Measurements from ENCODE around the gene AKR7A3. TPM values are rescaled to one million over a fixed set of nuclear protein-coding genes. Genes with fewer than 3 reads are reported as not detected.

AKR7A3 gene
- total and polyA plus RNA-seq, 4 donors = 0.23 to 69.6 (median 55.0) TPM

DNA sequence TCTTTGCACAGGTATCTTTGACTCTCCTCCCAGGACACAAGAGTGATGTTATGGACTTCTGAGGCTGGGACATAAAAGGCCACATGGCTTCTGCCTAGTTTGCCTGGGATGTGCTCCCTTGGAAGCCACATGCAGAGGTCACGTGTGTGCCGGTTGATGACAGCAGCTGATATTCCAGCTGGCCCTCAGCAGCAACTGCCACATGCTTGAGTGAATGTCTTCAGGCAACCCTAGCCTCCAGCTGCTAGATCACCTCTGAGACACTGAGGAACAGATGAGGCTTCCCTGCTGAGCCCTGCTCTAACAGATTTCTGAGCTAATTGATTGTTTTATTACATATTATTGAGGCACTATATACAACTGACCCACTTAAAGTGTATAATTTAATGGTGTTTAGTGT is 11.6 kb upstream of the AKR7A3 start:
- H3K4me1 ChIP-seq (ENCODE audit: control insufficient read depth in 4 of 4, insufficient read depth in 4 of 4, low read length in 3 of 4) = no peaks in the 10 kb centered on the region
- DNase-seq (ENCODE audit: low spot score) = no peak
- H3K9me3 ChIP-seq (ENCODE audit: control insufficient read depth in 4 of 4, low read length in 3 of 4) = peaks cover 0 to 2% (median 1%) of the 10 kb centered on the region in 4 donors
- peaks cover 0 to 25% (median 14%) of the 10 kb centered on the region in 4 donors for H3K36me3 ChIP-seq (ENCODE audit: control insufficient read depth in 4 of 4, insufficient read depth in 3 of 4, low read depth in 1 of 4, low read length in 3 of 4)
- no peak overlapping the region for H3K9ac ChIP-seq (ENCODE audit: low read depth in 1 of 2, low read length in 2 of 2)
- no peaks in the 10 kb centered on the region for H3K27me3 ChIP-seq (ENCODE audit: control insufficient read depth in 4 of 4, insufficient read depth in 4 of 4, low read length in 3 of 4)
- H3K4me3 ChIP-seq (ENCODE audit: low read depth in 1 of 3, low read length in 3 of 3) = no peak overlapping the region
- H3K27ac ChIP-seq (ENCODE audit: low read depth in 1 of 2, low read length in 2 of 2) = no peak overlapping the region
- TF ChIP-seq YY1 (IDR thresholded peaks at IDR 0.05) = no peak
- WGBS = over 99% methylated on average over 2 of the region's 2 CpGs

DNA sequence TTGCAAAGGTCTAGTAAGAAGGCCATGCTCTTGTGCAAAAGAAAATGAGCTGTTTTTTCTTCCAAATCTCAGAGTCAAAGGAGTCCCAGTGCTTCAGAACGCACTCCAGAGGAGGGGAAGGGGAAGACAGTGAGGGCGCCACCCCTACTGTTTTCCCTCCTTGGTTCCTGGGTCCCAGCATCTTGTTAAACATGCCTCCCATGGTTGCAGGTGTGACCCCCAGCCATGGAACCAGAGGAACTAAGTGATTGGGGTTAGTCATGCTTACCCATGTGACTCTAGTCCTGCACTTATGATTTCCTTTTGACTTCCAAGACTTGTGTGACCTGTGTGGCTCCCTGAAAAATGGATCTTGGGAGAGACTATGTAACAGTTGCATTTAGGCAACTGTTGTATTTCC is 6.1 kb upstream of the AKR7A3 start:
- no peak overlapping the region for H3K9ac ChIP-seq (ENCODE audit: low read depth in 1 of 2, low read length in 2 of 2)
- 98% methylated on average over 2 of the region's 2 CpGs for WGBS
- H3K27me3 ChIP-seq (ENCODE audit: control insufficient read depth in 4 of 4, insufficient read depth in 4 of 4, low read length in 3 of 4) = no peaks in the 10 kb centered on the region
- TF ChIP-seq RAD21 (IDR thresholded peaks at IDR 0.05) (no peak), TAF1 (conservative IDR thresholded peaks at IDR 0.05) (no peak), YY1 (IDR thresholded peaks at IDR 0.05) (no peak), RXRA (IDR thresholded peaks at IDR 0.05) (no peak), SP1 (IDR thresholded peaks at IDR 0.05) (no peak), NR2F2 (IDR thresholded peaks at IDR 0.05) (no peak), HNF4G (IDR thresholded peaks at IDR 0.05) (no peak), FOXA1 (IDR thresholded peaks at IDR 0.05) (no peak), FOXA2 (IDR thresholded peaks at IDR 0.05) (no peak), HNF4A (conservative IDR thresholded peaks at IDR 0.05) (no peak), EGR1 (IDR thresholded peaks at IDR 0.05; ENCODE audit: low read depth in 2 of 2) (no peak)
- TF ChIP-seq, protein P1, sequence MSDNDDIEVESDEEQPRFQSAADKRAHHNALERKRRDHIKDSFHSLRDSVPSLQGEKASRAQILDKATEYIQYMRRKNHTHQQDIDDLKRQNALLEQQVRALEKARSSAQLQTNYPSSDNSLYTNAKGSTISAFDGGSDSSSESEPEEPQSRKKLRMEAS (IDR thresholded peaks at IDR 0.05) = no peak
- TF ChIP-seq, protein P2, sequence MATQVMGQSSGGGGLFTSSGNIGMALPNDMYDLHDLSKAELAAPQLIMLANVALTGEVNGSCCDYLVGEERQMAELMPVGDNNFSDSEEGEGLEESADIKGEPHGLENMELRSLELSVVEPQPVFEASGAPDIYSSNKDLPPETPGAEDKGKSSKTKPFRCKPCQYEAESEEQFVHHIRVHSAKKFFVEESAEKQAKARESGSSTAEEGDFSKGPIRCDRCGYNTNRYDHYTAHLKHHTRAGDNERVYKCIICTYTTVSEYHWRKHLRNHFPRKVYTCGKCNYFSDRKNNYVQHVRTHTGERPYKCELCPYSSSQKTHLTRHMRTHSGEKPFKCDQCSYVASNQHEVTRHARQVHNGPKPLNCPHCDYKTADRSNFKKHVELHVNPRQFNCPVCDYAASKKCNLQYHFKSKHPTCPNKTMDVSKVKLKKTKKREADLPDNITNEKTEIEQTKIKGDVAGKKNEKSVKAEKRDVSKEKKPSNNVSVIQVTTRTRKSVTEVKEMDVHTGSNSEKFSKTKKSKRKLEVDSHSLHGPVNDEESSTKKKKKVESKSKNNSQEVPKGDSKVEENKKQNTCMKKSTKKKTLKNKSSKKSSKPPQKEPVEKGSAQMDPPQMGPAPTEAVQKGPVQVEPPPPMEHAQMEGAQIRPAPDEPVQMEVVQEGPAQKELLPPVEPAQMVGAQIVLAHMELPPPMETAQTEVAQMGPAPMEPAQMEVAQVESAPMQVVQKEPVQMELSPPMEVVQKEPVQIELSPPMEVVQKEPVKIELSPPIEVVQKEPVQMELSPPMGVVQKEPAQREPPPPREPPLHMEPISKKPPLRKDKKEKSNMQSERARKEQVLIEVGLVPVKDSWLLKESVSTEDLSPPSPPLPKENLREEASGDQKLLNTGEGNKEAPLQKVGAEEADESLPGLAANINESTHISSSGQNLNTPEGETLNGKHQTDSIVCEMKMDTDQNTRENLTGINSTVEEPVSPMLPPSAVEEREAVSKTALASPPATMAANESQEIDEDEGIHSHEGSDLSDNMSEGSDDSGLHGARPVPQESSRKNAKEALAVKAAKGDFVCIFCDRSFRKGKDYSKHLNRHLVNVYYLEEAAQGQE (IDR thresholded peaks at IDR 0.05) = no peak
- TF ChIP-seq, protein P3, sequence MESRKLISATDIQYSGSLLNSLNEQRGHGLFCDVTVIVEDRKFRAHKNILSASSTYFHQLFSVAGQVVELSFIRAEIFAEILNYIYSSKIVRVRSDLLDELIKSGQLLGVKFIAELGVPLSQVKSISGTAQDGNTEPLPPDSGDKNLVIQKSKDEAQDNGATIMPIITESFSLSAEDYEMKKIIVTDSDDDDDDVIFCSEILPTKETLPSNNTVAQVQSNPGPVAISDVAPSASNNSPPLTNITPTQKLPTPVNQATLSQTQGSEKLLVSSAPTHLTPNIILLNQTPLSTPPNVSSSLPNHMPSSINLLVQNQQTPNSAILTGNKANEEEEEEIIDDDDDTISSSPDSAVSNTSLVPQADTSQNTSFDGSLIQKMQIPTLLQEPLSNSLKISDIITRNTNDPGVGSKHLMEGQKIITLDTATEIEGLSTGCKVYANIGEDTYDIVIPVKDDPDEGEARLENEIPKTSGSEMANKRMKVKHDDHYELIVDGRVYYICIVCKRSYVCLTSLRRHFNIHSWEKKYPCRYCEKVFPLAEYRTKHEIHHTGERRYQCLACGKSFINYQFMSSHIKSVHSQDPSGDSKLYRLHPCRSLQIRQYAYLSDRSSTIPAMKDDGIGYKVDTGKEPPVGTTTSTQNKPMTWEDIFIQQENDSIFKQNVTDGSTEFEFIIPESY (IDR thresholded peaks at IDR 0.05) = no peak
- TF ChIP-seq, protein P4, sequence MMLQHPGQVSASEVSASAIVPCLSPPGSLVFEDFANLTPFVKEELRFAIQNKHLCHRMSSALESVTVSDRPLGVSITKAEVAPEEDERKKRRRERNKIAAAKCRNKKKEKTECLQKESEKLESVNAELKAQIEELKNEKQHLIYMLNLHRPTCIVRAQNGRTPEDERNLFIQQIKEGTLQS (IDR thresholded peaks at IDR 0.05) = no peak
- TF ChIP-seq, protein P5, sequence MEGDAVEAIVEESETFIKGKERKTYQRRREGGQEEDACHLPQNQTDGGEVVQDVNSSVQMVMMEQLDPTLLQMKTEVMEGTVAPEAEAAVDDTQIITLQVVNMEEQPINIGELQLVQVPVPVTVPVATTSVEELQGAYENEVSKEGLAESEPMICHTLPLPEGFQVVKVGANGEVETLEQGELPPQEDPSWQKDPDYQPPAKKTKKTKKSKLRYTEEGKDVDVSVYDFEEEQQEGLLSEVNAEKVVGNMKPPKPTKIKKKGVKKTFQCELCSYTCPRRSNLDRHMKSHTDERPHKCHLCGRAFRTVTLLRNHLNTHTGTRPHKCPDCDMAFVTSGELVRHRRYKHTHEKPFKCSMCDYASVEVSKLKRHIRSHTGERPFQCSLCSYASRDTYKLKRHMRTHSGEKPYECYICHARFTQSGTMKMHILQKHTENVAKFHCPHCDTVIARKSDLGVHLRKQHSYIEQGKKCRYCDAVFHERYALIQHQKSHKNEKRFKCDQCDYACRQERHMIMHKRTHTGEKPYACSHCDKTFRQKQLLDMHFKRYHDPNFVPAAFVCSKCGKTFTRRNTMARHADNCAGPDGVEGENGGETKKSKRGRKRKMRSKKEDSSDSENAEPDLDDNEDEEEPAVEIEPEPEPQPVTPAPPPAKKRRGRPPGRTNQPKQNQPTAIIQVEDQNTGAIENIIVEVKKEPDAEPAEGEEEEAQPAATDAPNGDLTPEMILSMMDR (IDR thresholded peaks at IDR 0.05; ENCODE audit: low read depth, low read length, missing input control) = no peak
- no peak for DNase-seq (ENCODE audit: low spot score)
- peak overlapping the region in 1 of 3 donors; percentile 59 for H3K4me3 ChIP-seq (ENCODE audit: low read depth in 1 of 3, low read length in 3 of 3)
- H3K9me3 ChIP-seq (ENCODE audit: control insufficient read depth in 4 of 4, low read length in 3 of 4) = peaks cover 6 to 14% (median 9%) of the 10 kb centered on the region in 4 donors
- no peaks in the 10 kb centered on the region for H3K36me3 ChIP-seq (ENCODE audit: control insufficient read depth in 4 of 4, insufficient read depth in 3 of 4, low read depth in 1 of 4, low read length in 3 of 4)
- H3K27ac ChIP-seq (ENCODE audit: low read depth in 1 of 2, low read length in 2 of 2) = no peak overlapping the region
- H3K4me1 ChIP-seq (ENCODE audit: control insufficient read depth in 4 of 4, insufficient read depth in 4 of 4, low read length in 3 of 4) = peaks cover 0 to 3% (median under 1%) of the 10 kb centered on the region in 4 donors

All from liver (tissue), 9 donors.